ENCODE measurements around the gene ST3GAL5. TPM values are rescaled to one million over a fixed set of nuclear protein-coding genes. Genes with fewer than 3 reads are reported as not detected.
A peak's percentile ranks its signal among the peaks of the same experiment; 100 is the strongest.

The ST3GAL5 gene
- total and polyA plus RNA-seq, 7 donors = 2.8 to 24.2 (median 16.1) TPM

DNA sequence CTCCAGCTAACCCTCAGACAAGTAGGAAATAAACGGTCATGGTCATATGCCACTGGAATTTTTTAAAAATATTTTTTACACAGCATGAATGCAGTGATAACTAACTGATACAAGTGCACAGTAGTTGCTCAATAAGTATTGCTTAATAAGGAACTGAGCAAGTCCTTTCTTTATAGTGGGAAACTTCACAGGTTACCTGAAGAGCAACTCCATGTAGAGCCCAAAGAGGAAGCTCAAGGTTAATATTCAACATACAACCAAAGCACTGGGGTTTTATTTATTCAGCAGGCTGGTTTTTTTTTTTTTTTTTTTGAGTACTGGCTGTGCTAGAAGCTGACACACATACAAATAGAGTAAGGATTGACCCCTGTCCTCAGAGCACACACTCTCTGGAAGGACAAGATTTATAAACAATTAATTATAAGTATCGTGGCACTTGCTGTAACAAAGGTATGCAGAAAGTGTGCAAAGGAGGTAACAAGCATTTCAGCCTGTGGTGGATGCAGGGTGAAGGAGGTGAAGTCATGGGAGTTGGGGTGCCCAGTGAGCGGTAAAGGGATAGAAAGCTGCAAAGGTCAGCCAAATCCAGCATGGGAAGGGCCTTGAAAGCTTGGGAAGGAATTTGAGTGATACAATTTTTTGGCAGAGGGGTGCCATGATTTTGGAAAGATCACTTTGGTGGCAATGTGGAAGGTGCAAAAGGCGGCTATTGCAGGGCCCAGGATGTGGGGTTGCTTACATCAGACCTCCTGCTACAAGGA is 82.3 kb downstream of the ST3GAL5 start:
- DNase-seq = peak; percentile 13
- intact Hi-C loops (cut with DNase I) = no loop called here
- H3K36me3 ChIP-seq = no peaks in the 10 kb centered on the region

DNA sequence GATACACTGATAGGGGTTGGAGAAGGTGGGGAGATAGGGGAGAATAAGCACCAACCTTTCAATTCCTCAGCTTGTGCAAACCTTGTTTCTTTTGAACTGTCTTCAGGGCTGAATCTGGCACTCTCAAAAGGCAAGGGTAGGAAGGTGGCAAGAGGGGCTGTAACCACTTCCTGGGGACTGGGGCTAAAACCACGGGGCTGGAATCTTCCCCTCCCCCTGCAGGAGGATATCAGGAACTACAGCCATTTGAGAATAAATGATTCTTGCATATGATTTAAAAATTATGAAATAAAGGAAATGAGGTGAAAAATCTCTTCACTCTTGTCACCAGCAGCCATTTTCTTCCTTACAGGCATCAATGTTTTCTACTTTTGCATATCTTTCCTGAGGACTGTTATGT is 84.2 kb downstream of the ST3GAL5 start:
- H3K36me3 ChIP-seq = no peaks in the 10 kb centered on the region
- TF ChIP-seq, protein P1, sequence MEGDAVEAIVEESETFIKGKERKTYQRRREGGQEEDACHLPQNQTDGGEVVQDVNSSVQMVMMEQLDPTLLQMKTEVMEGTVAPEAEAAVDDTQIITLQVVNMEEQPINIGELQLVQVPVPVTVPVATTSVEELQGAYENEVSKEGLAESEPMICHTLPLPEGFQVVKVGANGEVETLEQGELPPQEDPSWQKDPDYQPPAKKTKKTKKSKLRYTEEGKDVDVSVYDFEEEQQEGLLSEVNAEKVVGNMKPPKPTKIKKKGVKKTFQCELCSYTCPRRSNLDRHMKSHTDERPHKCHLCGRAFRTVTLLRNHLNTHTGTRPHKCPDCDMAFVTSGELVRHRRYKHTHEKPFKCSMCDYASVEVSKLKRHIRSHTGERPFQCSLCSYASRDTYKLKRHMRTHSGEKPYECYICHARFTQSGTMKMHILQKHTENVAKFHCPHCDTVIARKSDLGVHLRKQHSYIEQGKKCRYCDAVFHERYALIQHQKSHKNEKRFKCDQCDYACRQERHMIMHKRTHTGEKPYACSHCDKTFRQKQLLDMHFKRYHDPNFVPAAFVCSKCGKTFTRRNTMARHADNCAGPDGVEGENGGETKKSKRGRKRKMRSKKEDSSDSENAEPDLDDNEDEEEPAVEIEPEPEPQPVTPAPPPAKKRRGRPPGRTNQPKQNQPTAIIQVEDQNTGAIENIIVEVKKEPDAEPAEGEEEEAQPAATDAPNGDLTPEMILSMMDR (IDR thresholded peaks at IDR 0.05) = peak in 3 of 4 experiments; percentile 37 to 53 (median 49)
- TF ChIP-seq EP300 (IDR thresholded peaks at IDR 0.05) (no peak), POLR2AphosphoS5 (IDR thresholded peaks at IDR 0.05) (no peak), POLR2A (IDR thresholded peaks at IDR 0.05) (no peak)
- H3K4me1 ChIP-seq = no peaks in the 10 kb centered on the region
- H3K9me3 ChIP-seq = no peaks in the 10 kb centered on the region
- H3K27me3 ChIP-seq = no peaks in the 10 kb centered on the region
- no peak overlapping the region for H3K27ac ChIP-seq
- no peak overlapping the region for H3K4me3 ChIP-seq
- 0 to 2% methylated on average over 1 of the region's 1 CpG for WGBS, 2 donors
- peak; percentile 57 for DNase-seq
- intact Hi-C loops (cut with DNase I) = no loop called here

More for the DNA sequence above, 82.3 kb downstream of the ST3GAL5 start:
- WGBS, 2 donors = 57 to 82% methylated on average over 4 of the region's 4 CpGs
- H3K4me3 ChIP-seq = no peak overlapping the region
- H3K4me1 ChIP-seq = peaks cover 0 to 12% (median 9%) of the 10 kb centered on the region in 4 donors
- no peak overlapping the region for H3K27ac ChIP-seq
- H3K9me3 ChIP-seq = no peaks in the 10 kb centered on the region
- H3K27me3 ChIP-seq = no peaks in the 10 kb centered on the region
- TF ChIP-seq POLR2AphosphoS5 (IDR thresholded peaks at IDR 0.05) (no peak), EP300 (IDR thresholded peaks at IDR 0.05) (no peak), POLR2A (IDR thresholded peaks at IDR 0.05) (no peak)
- TF ChIP-seq, protein P1 (IDR thresholded peaks at IDR 0.05) = no peak

DNA sequence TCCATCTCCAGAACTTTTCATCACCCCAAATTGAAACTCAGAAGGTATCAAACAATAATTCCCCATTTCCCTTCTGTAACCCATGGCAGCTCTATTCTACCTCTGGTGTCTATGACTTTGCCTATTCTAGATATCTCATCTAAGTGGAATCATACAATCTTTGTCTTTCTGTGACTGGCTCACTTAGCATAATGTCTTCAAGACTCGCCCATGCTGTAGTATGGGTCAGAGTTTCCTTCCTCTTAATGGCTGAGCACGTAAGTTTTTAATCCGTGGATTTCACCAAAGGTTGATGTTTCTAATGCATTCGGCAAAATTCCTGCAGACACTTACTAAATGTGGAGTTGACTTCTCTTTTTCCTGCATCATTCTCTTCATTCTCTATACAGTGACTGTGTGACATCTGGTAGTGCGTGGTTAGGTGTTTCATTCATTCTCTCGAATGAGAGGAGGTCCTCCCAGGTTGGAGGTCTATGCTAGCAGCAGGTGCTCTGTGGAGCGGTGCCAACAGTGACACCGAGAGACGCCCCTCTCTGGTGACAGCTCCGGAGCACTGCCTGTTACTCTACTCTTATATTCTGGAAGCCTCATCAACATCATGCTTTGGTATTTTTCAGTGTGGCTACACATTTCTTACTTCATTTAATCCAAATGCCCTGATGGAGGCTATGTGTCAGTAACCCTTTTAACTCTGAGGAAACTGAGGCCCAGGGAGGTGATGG is 84.9 kb downstream of the ST3GAL5 start:
- Histone ChIP-seq H3K27ac (no peak overlapping the region), H3K36me3 (no peaks in the 10 kb centered on the region), H3K9me3 (no peaks in the 10 kb centered on the region), H3K27me3 (no peaks in the 10 kb centered on the region), H3K4me1 (no peaks in the 10 kb centered on the region), H3K4me3 (no peak overlapping the region)
- TF ChIP-seq, protein P1 (IDR thresholded peaks at IDR 0.05) = no peak
- TF ChIP-seq POLR2AphosphoS5 (IDR thresholded peaks at IDR 0.05) = no peak
- TF ChIP-seq POLR2A (IDR thresholded peaks at IDR 0.05) = no peak
- no peak for TF ChIP-seq EP300 (IDR thresholded peaks at IDR 0.05)
- DNase-seq = peak; percentile 61
- intact Hi-C loops (cut with DNase I) = no loop called here
- WGBS, 2 donors = 74% methylated on average over 10 of the region's 10 CpGs

DNA sequence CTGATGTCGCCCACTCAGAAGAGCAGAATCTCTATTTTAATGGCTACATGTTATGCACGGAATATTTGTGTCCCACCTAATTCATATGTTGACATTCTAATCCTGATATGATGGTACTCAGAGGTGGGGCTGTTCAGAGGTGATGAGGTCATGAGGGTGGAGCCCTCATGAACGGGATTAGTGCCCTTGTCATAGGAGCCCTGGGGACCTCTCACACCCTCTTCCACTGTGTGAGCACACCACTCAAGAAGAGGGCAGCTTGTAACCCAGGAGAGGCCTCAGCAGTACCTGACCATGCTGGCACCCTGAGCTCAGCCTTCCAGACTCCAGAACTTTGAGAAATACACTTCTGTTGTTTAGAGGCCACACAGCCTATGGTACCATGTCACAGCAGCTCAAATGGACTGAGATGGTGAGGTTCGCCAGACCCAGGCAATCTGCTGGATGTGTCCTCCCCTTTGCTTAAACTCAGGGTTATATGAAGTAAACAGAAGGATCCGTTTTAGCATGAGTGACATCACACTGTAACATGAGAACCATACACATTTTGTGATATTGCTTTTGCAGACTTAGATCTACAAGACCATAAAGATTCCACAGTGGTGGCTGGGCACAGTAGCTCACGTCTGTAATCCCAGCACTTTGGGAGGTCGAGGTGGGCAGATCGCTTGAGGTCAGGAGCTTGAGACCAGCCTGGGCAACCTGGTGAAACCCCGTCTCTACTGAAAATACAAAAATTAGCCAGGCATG is 86.3 kb downstream of the ST3GAL5 start:
- no peak overlapping the region for H3K4me3 ChIP-seq
- peak; percentile 32 for DNase-seq
- no peaks in the 10 kb centered on the region for H3K27me3 ChIP-seq
- peaks cover 0 to 5% (median 2%) of the 10 kb centered on the region in 4 donors for H3K4me1 ChIP-seq
- intact Hi-C loops (cut with DNase I) = no loop called here
- H3K27ac ChIP-seq = no peak overlapping the region
- H3K9me3 ChIP-seq = no peaks in the 10 kb centered on the region
- no peaks in the 10 kb centered on the region for H3K36me3 ChIP-seq
- no peak for TF ChIP-seq EP300 (IDR thresholded peaks at IDR 0.05)
- TF ChIP-seq, protein P1 (IDR thresholded peaks at IDR 0.05) = no peak
- no peak for TF ChIP-seq POLR2AphosphoS5 (IDR thresholded peaks at IDR 0.05)
- no peak for TF ChIP-seq POLR2A (IDR thresholded peaks at IDR 0.05)
- 74 to 82% methylated on average over 9 of the region's 9 CpGs for WGBS, 2 donors

Measured in sigmoid colon (tissue), 7 donors.